ENCODE results near the gene ACTG2. TPM values are rescaled to one million over a fixed set of nuclear protein-coding genes. Genes with fewer than 3 reads are reported as not detected.

Gene ACTG2
- total RNA-seq, 4 donors from 2014 or later: 0.51 to 8.5 (median 3.1) TPM

DNA sequence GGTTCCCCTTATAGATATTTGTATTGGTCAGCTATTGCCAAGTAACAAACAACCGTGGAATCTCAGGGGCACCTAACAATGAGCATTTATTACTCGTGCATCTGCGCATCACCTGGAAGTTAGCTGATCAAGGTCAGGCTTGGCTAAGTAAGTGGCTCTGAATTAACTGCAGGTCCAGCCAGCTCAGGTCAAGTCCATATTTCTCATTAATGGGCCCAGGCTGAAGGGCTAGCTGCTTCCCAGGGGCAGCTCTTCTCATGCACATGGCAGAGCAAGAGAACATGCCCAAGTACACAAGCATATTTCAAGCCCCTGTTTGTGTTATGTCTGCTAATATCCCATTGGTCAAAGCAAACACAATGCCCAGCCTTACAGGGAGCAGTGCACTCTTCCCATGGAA, 26.0 kb downstream of the ACTG2 start:
- TF ChIP-seq, protein P1, sequence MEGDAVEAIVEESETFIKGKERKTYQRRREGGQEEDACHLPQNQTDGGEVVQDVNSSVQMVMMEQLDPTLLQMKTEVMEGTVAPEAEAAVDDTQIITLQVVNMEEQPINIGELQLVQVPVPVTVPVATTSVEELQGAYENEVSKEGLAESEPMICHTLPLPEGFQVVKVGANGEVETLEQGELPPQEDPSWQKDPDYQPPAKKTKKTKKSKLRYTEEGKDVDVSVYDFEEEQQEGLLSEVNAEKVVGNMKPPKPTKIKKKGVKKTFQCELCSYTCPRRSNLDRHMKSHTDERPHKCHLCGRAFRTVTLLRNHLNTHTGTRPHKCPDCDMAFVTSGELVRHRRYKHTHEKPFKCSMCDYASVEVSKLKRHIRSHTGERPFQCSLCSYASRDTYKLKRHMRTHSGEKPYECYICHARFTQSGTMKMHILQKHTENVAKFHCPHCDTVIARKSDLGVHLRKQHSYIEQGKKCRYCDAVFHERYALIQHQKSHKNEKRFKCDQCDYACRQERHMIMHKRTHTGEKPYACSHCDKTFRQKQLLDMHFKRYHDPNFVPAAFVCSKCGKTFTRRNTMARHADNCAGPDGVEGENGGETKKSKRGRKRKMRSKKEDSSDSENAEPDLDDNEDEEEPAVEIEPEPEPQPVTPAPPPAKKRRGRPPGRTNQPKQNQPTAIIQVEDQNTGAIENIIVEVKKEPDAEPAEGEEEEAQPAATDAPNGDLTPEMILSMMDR (IDR thresholded peaks at IDR 0.05; ENCODE audit: low read depth): no peak

DNA sequence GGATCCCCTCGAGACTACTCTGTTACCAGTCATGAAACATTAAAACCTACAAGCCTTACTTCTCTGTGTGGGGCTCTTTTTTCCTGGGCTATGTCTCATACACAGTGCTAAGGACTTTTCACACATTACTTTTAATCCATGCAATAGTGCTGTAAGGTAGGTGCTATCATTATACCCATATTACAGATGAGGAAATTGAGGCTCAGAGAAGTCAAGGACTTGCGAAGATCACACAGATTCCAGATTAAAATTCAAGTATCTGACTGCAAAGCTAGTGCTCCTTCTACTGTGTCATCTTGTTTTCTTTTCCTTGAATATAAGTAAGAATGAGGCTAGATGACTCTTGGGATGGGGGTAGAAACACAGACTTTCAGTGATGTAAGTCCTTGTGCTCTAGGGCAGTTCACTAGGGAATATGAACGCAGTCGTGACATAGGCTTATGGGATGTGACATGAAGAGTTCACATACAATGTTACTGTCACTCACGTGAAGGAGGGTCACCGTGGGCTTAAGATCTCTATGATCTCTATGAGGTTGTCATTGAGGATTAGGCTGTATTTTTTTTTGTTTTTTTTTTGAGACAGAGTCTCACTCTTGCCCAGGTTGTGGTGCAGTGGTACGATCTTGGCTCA, 26.9 kb downstream of the ACTG2 start:
- TF ChIP-seq, protein P1 (IDR thresholded peaks at IDR 0.05; ENCODE audit: low read depth): no peak

GRCh38 chr2:73920577-73921545, 28.1 kb downstream of the ACTG2 start:
- TF ChIP-seq, protein P1 (IDR thresholded peaks at IDR 0.05; ENCODE audit: low read depth): no peak

- TF ChIP-seq, protein P1 (IDR thresholded peaks at IDR 0.05; ENCODE audit: low read depth): no peak
Measured at GRCh38 chr2:73921581-73921980, 28.8 kb downstream of the ACTG2 start.

GRCh38 chr2:73922681-73923080, 29.9 kb downstream of the ACTG2 start:
- TF ChIP-seq, protein P1 (IDR thresholded peaks at IDR 0.05; ENCODE audit: low read depth): no peak

DNA sequence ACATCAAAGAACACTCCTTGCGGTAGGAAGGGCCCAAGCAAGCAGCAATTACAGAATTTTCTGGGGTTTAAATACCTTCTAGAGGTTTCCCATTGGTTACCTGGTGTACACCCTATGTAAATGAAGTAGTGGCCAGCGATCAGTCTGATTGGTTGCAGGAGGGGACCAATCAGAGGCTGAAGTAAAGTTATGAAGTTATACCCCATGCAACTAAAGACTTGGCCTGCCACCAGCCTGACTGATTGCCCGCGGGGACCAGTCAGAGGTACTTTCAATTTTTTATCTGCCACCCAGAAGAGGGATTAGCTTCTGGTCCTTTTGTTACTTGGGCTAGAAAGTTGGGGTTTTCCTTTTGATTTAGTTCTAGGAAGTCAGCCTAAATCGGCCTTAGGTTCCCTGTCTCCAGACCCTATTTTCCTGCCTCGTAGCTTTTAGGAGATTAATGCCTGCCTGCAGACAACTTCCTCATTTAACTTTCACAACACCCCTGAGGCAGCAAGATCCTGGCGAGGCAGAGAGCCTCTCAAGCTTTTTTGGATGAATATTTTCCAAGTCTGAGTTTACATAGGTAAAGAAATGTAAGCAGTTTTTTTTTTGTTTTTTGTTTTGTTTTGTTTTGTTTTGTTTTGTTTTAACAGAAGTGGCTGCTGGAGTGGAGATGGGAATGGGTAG, 32.4 kb downstream of the ACTG2 start:
- TF ChIP-seq, protein P1 (IDR thresholded peaks at IDR 0.05; ENCODE audit: low read depth): no peak

All from subcutaneous adipose tissue (tissue), 4 donors.